ENCODE results near the gene CCDC18. TPM values are rescaled to one million over a fixed set of nuclear protein-coding genes. Genes with fewer than 3 reads are reported as not detected.
"Not testable (repeated sequence)": the region's sequence is repeated elsewhere in the genome, so short reads cannot be mapped to it uniquely, and the experiment has no call there.

CCDC18 gene
- total RNA-seq, 5 donors from 2014 or later (not counting 1 experiment from before 2014, with no cell fraction given), result 7.4 to 10.1 (median 8.8) TPM

- Histone ChIP-seq H3K36me3 (ENCODE audit: control insufficient read depth in 2 of 2, extremely low read depth in 1 of 2, insufficient read depth in 1 of 2, low read length in 1 of 2) (peaks cover 0 to 7% of the 10 kb centered on the region in 2 donors), H3K27me3 (replicated peaks in 1 of 2; ENCODE audit: control insufficient read depth in 2 of 2, extremely low read depth in 1 of 2, insufficient read depth in 2 of 2, low read length in 1 of 2) (no peaks in the 10 kb centered on the region), H3K9me3 (no peaks in the 10 kb centered on the region), H3K4me3 (ENCODE audit: control insufficient read depth in 1 of 2, extremely low read depth in 1 of 2, low read length in 1 of 2) (no peak overlapping the region), H3K4me1 (ENCODE audit: control insufficient read depth in 1 of 2, extremely low read depth in 1 of 2, insufficient read depth in 2 of 2, low read length in 2 of 2) (no peaks in the 10 kb centered on the region), H3K27ac (ENCODE audit: low read length) (no peak overlapping the region)
- Mint-ChIP-seq H3K27ac (no peak overlapping the region), H3K4me1 (no peaks in the 10 kb centered on the region), H3K4me3 (no peak overlapping the region), H3K9me3 (peaks cover 4 to 16% (median 10%) of the 10 kb centered on the region in 3 donors), H3K27me3 (no peaks in the 10 kb centered on the region), H3K36me3 (peaks cover 58% of the 10 kb centered on the region)
- POLR2A ChIA-PET, result interaction anchor here in 1 of 2 donors (0.6 kb wide), 1 partner anchor 135 kb away, joined by 4 read pairs; no protein-coding TSS in a partner anchor
- DNase-seq (no peak), ATAC-seq (replicated peaks in 1 of 4) (no peak)
- CTCF ChIA-PET, result interaction anchor here in 1 of 2 donors (0.6 kb wide), 2 partner anchors 232 to 471 kb away, joined by 3 to 7 read pairs; no protein-coding TSS in a partner anchor
- WGBS (ENCODE audit: insufficient coverage), result 92% methylated on average over 2 of the region's 2 CpGs
Observed at GRCh38 chr1:93252598-93252997, 72.1 kb downstream of the CCDC18 start.

GRCh38 chr1:93253516-93253915, 73.0 kb downstream of the CCDC18 start:
- Mint-ChIP-seq H3K27me3 (no peaks in the 10 kb centered on the region), H3K4me1 (no peaks in the 10 kb centered on the region), H3K9me3 (peaks cover 4 to 16% (median 10%) of the 10 kb centered on the region in 3 donors), H3K4me3 (no peak overlapping the region), H3K27ac (no peak overlapping the region), H3K36me3 (peaks cover 54% of the 10 kb centered on the region)
- Histone ChIP-seq H3K27me3 (replicated peaks in 1 of 2; ENCODE audit: control insufficient read depth in 2 of 2, extremely low read depth in 1 of 2, insufficient read depth in 2 of 2, low read length in 1 of 2) (no peaks in the 10 kb centered on the region), H3K4me1 (ENCODE audit: control insufficient read depth in 1 of 2, extremely low read depth in 1 of 2, insufficient read depth in 2 of 2, low read length in 2 of 2) (no peaks in the 10 kb centered on the region), H3K4me3 (ENCODE audit: control insufficient read depth in 1 of 2, extremely low read depth in 1 of 2, low read length in 1 of 2) (no peak overlapping the region), H3K36me3 (ENCODE audit: control insufficient read depth in 2 of 2, extremely low read depth in 1 of 2, insufficient read depth in 1 of 2, low read length in 1 of 2) (peaks cover 0 to 7% of the 10 kb centered on the region in 2 donors), H3K27ac (ENCODE audit: low read length) (no peak overlapping the region), H3K9me3 (no peaks in the 10 kb centered on the region)
- ATAC-seq (replicated peaks in 1 of 4) (no peak), DNase-seq (no peak)
- ChIA-PET CTCF (no interaction called here), POLR2A (no interaction called here)
- 70% methylated on average over 2 of the region's 3 CpGs for WGBS (ENCODE audit: insufficient coverage)

- ChIA-PET POLR2A (no interaction called here), CTCF (interaction anchor here in 1 of 2 donors (0.7 kb wide), 1 partner anchor 48 kb away, joined by 3 read pairs; no protein-coding TSS in a partner anchor)
- WGBS (ENCODE audit: insufficient coverage), result 95% methylated on average over 4 of the region's 8 CpGs
- Histone ChIP-seq H3K36me3 (ENCODE audit: control insufficient read depth in 2 of 2, extremely low read depth in 1 of 2, insufficient read depth in 1 of 2, low read length in 1 of 2) (peaks cover 0 to 7% of the 10 kb centered on the region in 2 donors), H3K27me3 (replicated peaks in 1 of 2; ENCODE audit: control insufficient read depth in 2 of 2, extremely low read depth in 1 of 2, insufficient read depth in 2 of 2, low read length in 1 of 2) (no peaks in the 10 kb centered on the region), H3K9me3 (no peaks in the 10 kb centered on the region), H3K4me3 (ENCODE audit: control insufficient read depth in 1 of 2, extremely low read depth in 1 of 2, low read length in 1 of 2) (no peak overlapping the region), H3K4me1 (ENCODE audit: control insufficient read depth in 1 of 2, extremely low read depth in 1 of 2, insufficient read depth in 2 of 2, low read length in 2 of 2) (no peaks in the 10 kb centered on the region), H3K27ac (ENCODE audit: low read length) (no peak overlapping the region)
- peaks cover 4 to 16% (median 10%) of the 10 kb centered on the region in 3 donors for H3K9me3 Mint-ChIP-seq
- H3K4me3 Mint-ChIP-seq, result no peak overlapping the region
- no peak for ATAC-seq (replicated peaks in 1 of 4)
- H3K27me3 Mint-ChIP-seq, result no peaks in the 10 kb centered on the region
- no peak overlapping the region for H3K27ac Mint-ChIP-seq
- H3K4me1 Mint-ChIP-seq, result no peaks in the 10 kb centered on the region
- H3K36me3 Mint-ChIP-seq, result peaks cover 44% of the 10 kb centered on the region
- DNase-seq, result no peak
Observed at GRCh38 chr1:93255222-93256079, 74.9 kb downstream of the CCDC18 start.

GRCh38 chr1:93256433-93256832, 75.9 kb downstream of the CCDC18 start:
- no CpG with 5 or more reads among the region's 2 CpGs for WGBS (ENCODE audit: insufficient coverage)
- no peak for DNase-seq
- Mint-ChIP-seq H3K36me3 (peaks cover 41% of the 10 kb centered on the region), H3K4me1 (no peaks in the 10 kb centered on the region), H3K27ac (no peak overlapping the region), H3K27me3 (no peaks in the 10 kb centered on the region), H3K4me3 (no peak overlapping the region), H3K9me3 (peaks cover 4 to 15% (median 10%) of the 10 kb centered on the region in 3 donors)
- POLR2A ChIA-PET, result interaction anchor here in 1 of 2 donors (0.6 kb wide), 1 partner anchor 154 kb away, joined by 4 read pairs; no protein-coding TSS in a partner anchor
- Histone ChIP-seq H3K27me3 (replicated peaks in 1 of 2; ENCODE audit: control insufficient read depth in 2 of 2, extremely low read depth in 1 of 2, insufficient read depth in 2 of 2, low read length in 1 of 2) (no peaks in the 10 kb centered on the region), H3K9me3 (no peaks in the 10 kb centered on the region), H3K27ac (ENCODE audit: low read length) (no peak overlapping the region), H3K4me3 (ENCODE audit: control insufficient read depth in 1 of 2, extremely low read depth in 1 of 2, low read length in 1 of 2) (no peak overlapping the region), H3K36me3 (ENCODE audit: control insufficient read depth in 2 of 2, extremely low read depth in 1 of 2, insufficient read depth in 1 of 2, low read length in 1 of 2) (peaks cover 0 to 7% of the 10 kb centered on the region in 2 donors), H3K4me1 (ENCODE audit: control insufficient read depth in 1 of 2, extremely low read depth in 1 of 2, insufficient read depth in 2 of 2, low read length in 2 of 2) (no peaks in the 10 kb centered on the region)
- CTCF ChIA-PET, result no interaction called here
- no peak for ATAC-seq (replicated peaks in 1 of 4)

GRCh38 chr1:93257889-93258288, 77.4 kb downstream of the CCDC18 start:
- POLR2A ChIA-PET, result no interaction called here
- peaks cover 4 to 9% of the 10 kb centered on the region in 2 donors for H3K36me3 ChIP-seq (ENCODE audit: control insufficient read depth in 2 of 2, extremely low read depth in 1 of 2, insufficient read depth in 1 of 2, low read length in 1 of 2)
- H3K4me1 Mint-ChIP-seq, result no peaks in the 10 kb centered on the region

GRCh38 chr1:93260726-93261125, 80.2 kb downstream of the CCDC18 start:
- H3K36me3 Mint-ChIP-seq, result peaks cover 52% of the 10 kb centered on the region
- H3K4me1 Mint-ChIP-seq; H3K9me3 ChIP-seq; H3K4me3 Mint-ChIP-seq; H3K4me1 ChIP-seq (ENCODE audit: control insufficient read depth in 1 of 2, extremely low read depth in 1 of 2, insufficient read depth in 2 of 2, low read length in 2 of 2); H3K27ac Mint-ChIP-seq; POLR2A ChIA-PET; H3K27me3 Mint-ChIP-seq; DNase-seq; H3K4me3 ChIP-seq (ENCODE audit: control insufficient read depth in 1 of 2, extremely low read depth in 1 of 2, low read length in 1 of 2); H3K27ac ChIP-seq (ENCODE audit: low read length); CTCF ChIA-PET; H3K27me3 ChIP-seq (replicated peaks in 1 of 2; ENCODE audit: control insufficient read depth in 2 of 2, extremely low read depth in 1 of 2, insufficient read depth in 2 of 2, low read length in 1 of 2); ATAC-seq (replicated peaks in 1 of 4): not testable (repeated sequence)
- H3K36me3 ChIP-seq (ENCODE audit: control insufficient read depth in 2 of 2, extremely low read depth in 1 of 2, insufficient read depth in 1 of 2, low read length in 1 of 2), result peaks cover 0 to 19% of the 10 kb centered on the region in 2 donors
- peaks cover 8 to 15% (median 11%) of the 10 kb centered on the region in 3 donors for H3K9me3 Mint-ChIP-seq
- WGBS (ENCODE audit: insufficient coverage), result no CpG with 5 or more reads among the region's 3 CpGs

More at GRCh38 chr1:93257889-93258288, 77.4 kb downstream of the CCDC18 start:
- H3K4me1 ChIP-seq (ENCODE audit: control insufficient read depth in 1 of 2, extremely low read depth in 1 of 2, insufficient read depth in 2 of 2, low read length in 2 of 2), result no peaks in the 10 kb centered on the region
- no peak overlapping the region for H3K4me3 ChIP-seq (ENCODE audit: control insufficient read depth in 1 of 2, extremely low read depth in 1 of 2, low read length in 1 of 2)
- DNase-seq, result no peak
- H3K4me3 Mint-ChIP-seq, result no peak overlapping the region
- CTCF ChIA-PET, result interaction anchor here (0.5 to 1.4 kb wide), 5 partner anchors 47 to 702 kb away, joined by 3 to 6 read pairs (median 4); partner anchors contain the start of genes MTF2 (in 1 of the 2) and RPL5 (in 1 of the 2)
- no peak for ATAC-seq (replicated peaks in 1 of 4)
- peaks cover 0 to 8% (median 3%) of the 10 kb centered on the region in 3 donors for H3K9me3 Mint-ChIP-seq
- H3K27me3 Mint-ChIP-seq, result no peaks in the 10 kb centered on the region
- H3K9me3 ChIP-seq, result no peaks in the 10 kb centered on the region
- H3K36me3 Mint-ChIP-seq, result peaks cover 43% of the 10 kb centered on the region
- H3K27ac Mint-ChIP-seq, result no peak overlapping the region
- H3K27me3 ChIP-seq (replicated peaks in 1 of 2; ENCODE audit: control insufficient read depth in 2 of 2, extremely low read depth in 1 of 2, insufficient read depth in 2 of 2, low read length in 1 of 2), result no peaks in the 10 kb centered on the region
- no peak overlapping the region for H3K27ac ChIP-seq (ENCODE audit: low read length)

Data from T-cell (primary cell).